Measurements from ENCODE around the gene MUC5B. TPM values are rescaled to one million over a fixed set of nuclear protein-coding genes. Genes with fewer than 3 reads are reported as not detected.

The MUC5B gene
- total RNA-seq, 1 experiment from 2014 or later, result 2.1 TPM

DNA sequence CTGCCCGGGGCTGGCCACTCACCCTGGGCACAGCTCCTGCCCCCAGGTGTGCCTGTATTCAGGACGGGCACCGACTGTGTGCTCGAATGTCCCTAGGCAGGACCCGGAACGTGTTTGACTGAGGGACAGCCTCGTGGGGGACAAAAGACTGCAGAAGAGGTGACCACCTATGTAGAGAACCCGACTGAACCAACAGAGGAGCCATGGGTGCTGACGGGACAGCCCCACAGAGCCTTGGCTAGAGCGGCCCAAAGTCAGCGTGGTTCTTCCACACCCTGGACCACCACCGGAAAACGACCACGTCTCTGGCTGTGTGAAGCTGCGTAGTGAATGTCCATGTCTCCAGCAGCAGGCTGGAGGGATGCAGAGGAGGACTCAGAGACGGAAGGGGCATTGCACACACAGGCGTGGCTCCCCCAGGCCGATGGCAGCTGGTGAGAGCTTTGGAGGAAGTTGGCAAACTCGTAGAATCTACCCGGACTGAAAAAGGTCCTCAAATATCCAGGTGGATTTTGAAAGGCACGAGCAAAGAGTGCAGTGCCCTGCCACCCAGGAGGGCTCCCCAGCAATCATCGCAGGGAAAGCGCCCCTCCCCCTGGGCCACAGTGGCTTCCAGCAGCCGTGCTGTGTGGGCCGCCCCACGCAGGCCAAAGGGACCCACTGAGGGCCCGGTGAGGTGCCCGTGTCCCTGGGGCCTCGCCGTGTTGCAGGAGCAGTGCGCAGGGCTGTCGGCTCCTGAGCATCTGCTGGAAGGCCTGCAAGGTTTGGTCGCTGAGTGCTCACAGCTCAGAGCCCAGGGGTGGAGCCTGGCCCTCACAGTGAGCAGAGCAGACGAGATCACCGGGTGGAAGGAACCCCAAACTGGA, 17.5 kb upstream of the MUC5B start:
- intact Hi-C loops (cut with micrococcal nuclease; ENCODE audit: unreplicated experiment), result loop anchor here (10.0 kb wide), 1 partner anchor 91 kb away; no protein-coding TSS in a partner anchor
- CTCF ChIA-PET, result no interaction called here

DNA sequence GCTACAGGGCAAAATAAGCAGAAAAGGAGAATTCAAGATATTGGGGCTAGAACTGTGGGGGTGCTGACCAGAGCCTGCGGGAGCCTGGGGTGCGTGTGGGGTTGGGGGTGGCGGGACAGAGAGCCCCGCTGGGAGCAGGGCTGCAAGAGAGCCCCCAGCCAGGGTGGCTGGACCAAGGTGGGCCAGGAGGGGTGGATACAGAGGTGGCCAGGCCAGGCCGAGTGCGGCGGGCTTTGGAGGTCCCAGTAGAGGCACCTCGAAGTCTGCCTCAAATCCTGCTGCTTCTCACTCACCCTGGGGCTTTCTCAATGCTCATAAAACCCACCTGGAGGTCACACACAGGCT, 16.9 kb upstream of the MUC5B start:
- intact Hi-C loops (cut with micrococcal nuclease; ENCODE audit: unreplicated experiment), result loop anchor here (10.0 kb wide), 1 partner anchor 91 kb away; no protein-coding TSS in a partner anchor
- no peak for DNase-seq
- H3K27ac ChIP-seq, result no peak overlapping the region
- no peaks in the 10 kb centered on the region for H3K9me2 ChIP-seq (ENCODE audit: insufficient read depth)
- no peak overlapping the region for H3K4me2 ChIP-seq
- H3F3A ChIP-seq (ENCODE audit: insufficient read depth, low read depth), result peaks cover 4% of the 10 kb centered on the region
- BruUV-seq (replicated peaks), result no TSS peak
- peaks cover 36% of the 10 kb centered on the region for H3K4me1 ChIP-seq (replicated peaks; ENCODE audit: insufficient read depth)
- ChIA-PET CTCF (no interaction called here), POLR2A (ENCODE audit: unreplicated experiment) (no interaction called here)
- no peaks in the 10 kb centered on the region for H3K27me3 ChIP-seq (ENCODE audit: insufficient read depth, low read depth)
- H3K4me3 ChIP-seq, result no peak overlapping the region
- no peaks in the 10 kb centered on the region for H3K9me3 ChIP-seq (ENCODE audit: insufficient read depth, low read depth)
- TF ChIP-seq, protein P1, sequence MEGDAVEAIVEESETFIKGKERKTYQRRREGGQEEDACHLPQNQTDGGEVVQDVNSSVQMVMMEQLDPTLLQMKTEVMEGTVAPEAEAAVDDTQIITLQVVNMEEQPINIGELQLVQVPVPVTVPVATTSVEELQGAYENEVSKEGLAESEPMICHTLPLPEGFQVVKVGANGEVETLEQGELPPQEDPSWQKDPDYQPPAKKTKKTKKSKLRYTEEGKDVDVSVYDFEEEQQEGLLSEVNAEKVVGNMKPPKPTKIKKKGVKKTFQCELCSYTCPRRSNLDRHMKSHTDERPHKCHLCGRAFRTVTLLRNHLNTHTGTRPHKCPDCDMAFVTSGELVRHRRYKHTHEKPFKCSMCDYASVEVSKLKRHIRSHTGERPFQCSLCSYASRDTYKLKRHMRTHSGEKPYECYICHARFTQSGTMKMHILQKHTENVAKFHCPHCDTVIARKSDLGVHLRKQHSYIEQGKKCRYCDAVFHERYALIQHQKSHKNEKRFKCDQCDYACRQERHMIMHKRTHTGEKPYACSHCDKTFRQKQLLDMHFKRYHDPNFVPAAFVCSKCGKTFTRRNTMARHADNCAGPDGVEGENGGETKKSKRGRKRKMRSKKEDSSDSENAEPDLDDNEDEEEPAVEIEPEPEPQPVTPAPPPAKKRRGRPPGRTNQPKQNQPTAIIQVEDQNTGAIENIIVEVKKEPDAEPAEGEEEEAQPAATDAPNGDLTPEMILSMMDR (conservative IDR thresholded peaks at IDR 0.05), result no peak
- TF ChIP-seq EZH2 (IDR thresholded peaks at IDR 0.05; ENCODE audit: low read depth), result no peak
- H3K79me2 ChIP-seq (ENCODE audit: low read depth), result no peaks in the 10 kb centered on the region
- H4K20me1 ChIP-seq (ENCODE audit: insufficient read depth), result no peaks in the 10 kb centered on the region
- no peak overlapping the region for H2AFZ ChIP-seq
- H3K36me3 ChIP-seq (ENCODE audit: low read depth), result no peaks in the 10 kb centered on the region

More for the DNA sequence above, 17.5 kb upstream of the MUC5B start:
- Histone ChIP-seq H2AFZ (no peak overlapping the region), H3F3A (ENCODE audit: insufficient read depth, low read depth) (peaks cover 4% of the 10 kb centered on the region), H3K36me3 (ENCODE audit: low read depth) (no peaks in the 10 kb centered on the region), H3K27me3 (ENCODE audit: insufficient read depth, low read depth) (no peaks in the 10 kb centered on the region), H3K9me3 (ENCODE audit: insufficient read depth, low read depth) (no peaks in the 10 kb centered on the region), H3K9me2 (ENCODE audit: insufficient read depth) (no peaks in the 10 kb centered on the region), H3K79me2 (ENCODE audit: low read depth) (no peaks in the 10 kb centered on the region), H3K4me1 (replicated peaks; ENCODE audit: insufficient read depth) (peaks cover 38% of the 10 kb centered on the region), H3K4me2 (0 out of 2 replicates have a peak overlapping the region, but pooled peaks have one; percentile 10), H4K20me1 (ENCODE audit: insufficient read depth) (no peaks in the 10 kb centered on the region), H3K27ac (no peak overlapping the region), H3K4me3 (no peak overlapping the region)
- DNase-seq, result no peak
- POLR2A ChIA-PET (ENCODE audit: unreplicated experiment), result no interaction called here
- no peak for TF ChIP-seq EZH2 (IDR thresholded peaks at IDR 0.05; ENCODE audit: low read depth)
- no TSS peak for BruUV-seq (replicated peaks)

DNA sequence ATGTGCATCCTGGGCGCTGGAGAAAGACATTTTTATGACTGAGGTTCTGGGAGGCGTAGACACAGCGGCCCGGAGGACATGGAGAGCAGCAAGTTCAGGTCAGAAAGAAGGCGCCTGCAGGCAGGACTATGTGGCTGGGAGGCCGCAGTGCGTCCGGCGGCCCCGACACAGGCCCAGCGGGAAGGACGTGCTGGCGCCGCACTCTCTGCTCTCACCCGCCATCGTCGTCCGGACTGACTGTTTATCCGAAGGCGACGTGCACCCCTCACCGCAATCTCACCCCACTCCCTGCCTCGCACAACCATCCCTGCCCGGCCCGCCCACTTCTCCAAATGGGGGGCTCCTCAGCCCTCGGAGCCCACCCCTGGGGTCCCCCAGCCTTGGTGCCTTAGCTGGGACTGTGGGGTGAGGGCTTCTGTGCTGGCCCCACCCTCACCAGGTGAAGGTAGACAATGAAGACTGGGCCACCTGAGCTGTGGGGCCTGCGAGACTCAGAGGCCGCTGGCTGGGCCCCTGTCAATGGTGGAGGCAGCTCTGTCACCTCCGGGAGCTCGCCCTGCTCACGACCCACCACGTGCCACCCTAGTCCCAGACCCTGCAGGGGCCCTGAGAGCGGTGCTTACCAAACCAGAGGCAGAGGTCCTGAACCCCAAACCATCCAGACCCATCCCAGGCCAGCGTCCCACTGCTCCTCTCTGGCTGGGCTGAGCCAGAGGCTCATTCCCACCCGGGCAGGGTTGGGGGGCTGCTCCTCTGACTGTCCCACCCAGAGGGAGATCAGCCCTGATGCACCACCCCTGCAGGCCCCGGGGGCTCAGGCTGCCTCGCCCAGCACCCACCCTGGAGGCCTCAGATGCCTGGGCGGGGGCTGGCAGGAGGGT, 16.2 kb upstream of the MUC5B start:
- intact Hi-C loops (cut with micrococcal nuclease; ENCODE audit: unreplicated experiment), result loop anchor here (10.0 kb wide), 1 partner anchor 92 kb away; no protein-coding TSS in a partner anchor
- ChIA-PET CTCF (interaction anchor here (0.6 kb wide), 1 partner anchor 11 kb away, joined by 7 read pairs; no protein-coding TSS in a partner anchor), POLR2A (ENCODE audit: unreplicated experiment) (no interaction called here)
- no peaks in the 10 kb centered on the region for H3K36me3 ChIP-seq (ENCODE audit: low read depth)
- no peaks in the 10 kb centered on the region for H3K79me2 ChIP-seq (ENCODE audit: low read depth)
- H3K27ac ChIP-seq, result no peak overlapping the region
- H2AFZ ChIP-seq, result no peak overlapping the region
- no peak for TF ChIP-seq EZH2 (IDR thresholded peaks at IDR 0.05; ENCODE audit: low read depth)
- TF ChIP-seq, protein P1 (conservative IDR thresholded peaks at IDR 0.05), result no peak
- no peak overlapping the region for H3K4me3 ChIP-seq
- H4K20me1 ChIP-seq (ENCODE audit: insufficient read depth), result no peaks in the 10 kb centered on the region
- BruUV-seq (replicated peaks), result no TSS peak
- H3K9me2 ChIP-seq (ENCODE audit: insufficient read depth), result no peaks in the 10 kb centered on the region
- H3K4me2 ChIP-seq, result no peak overlapping the region
- no peaks in the 10 kb centered on the region for H3K27me3 ChIP-seq (ENCODE audit: insufficient read depth, low read depth)
- peaks cover 4% of the 10 kb centered on the region for H3F3A ChIP-seq (ENCODE audit: insufficient read depth, low read depth)
- H3K9me3 ChIP-seq (ENCODE audit: insufficient read depth, low read depth), result 0 out of 2 replicates have a peak, but pooled peaks cover 2% of the 10 kb centered on the region
- DNase-seq, result no peak
- peaks cover 32% of the 10 kb centered on the region for H3K4me1 ChIP-seq (replicated peaks; ENCODE audit: insufficient read depth)

All from PC-9 (cell line).